HCT116 (cell line): Measurements from ENCODE around the gene PKN2. TPM values are rescaled to one million over a fixed set of nuclear protein-coding genes. Genes with fewer than 3 reads are reported as not detected.
"Not testable (repeated sequence)": the region's sequence is repeated elsewhere in the genome, so short reads cannot be mapped to it uniquely, and the experiment has no call there.

Source experiments
- ATAC-seq: fragments of 200-7000 bp; cut with Tn5 transposase; 2 replicates; pipeline ENCODE4 v1.9.1; 2020; ENCODE audit warnings: mild to moderate bottlenecking, moderate library complexity
- BruUV-seq: library from RNA; stranded (reverse); fragments of 400-500 nt; replicated peaks from 2 replicates; lab custom pipeline; 2021; lab: Mats Ljungman, UMichigan
- CTCF ChIA-PET: fragments of 300-600 bp; sonication (Branson Sonifier 250); formaldehyde crosslinking; loops from one replicate; lab custom pipeline; 2021; ENCODE audit warnings: antibody characterized with exemption; lab: Charles Lee
- POLR2A ChIA-PET: fragments of 300-600, 350-600 bp; sonication (Branson Sonifier 250); formaldehyde crosslinking; loops from one replicate; lab custom pipeline; 2021; ENCODE audit warnings: antibody characterized with exemption; lab: Charles Lee
- RAD21 ChIA-PET, 2 experiments: fragments of 300-600 bp; sonication (Branson Sonifier 250); formaldehyde crosslinking; loops; one replicate each; lab custom pipeline; 2023; ENCODE audit warnings: low total read pairs in 2 of 2; ENCODE audit not compliant: uncharacterized antibody in 2 of 2, unreplicated experiment in 2 of 2, low non-redundant PET in 1 of 2; lab: Charles Lee
- DNase-seq: peaks from one replicate; pipeline ENCODE4 v3.0.0-alpha.2; 2010; ENCODE audit warnings: low read depth, low spot score
- H2AFZ ChIP-seq: fragments of 200-600 bp; shearing (Covaris generic), sonication (generic); 2 replicates; pipeline ENCODE4 v1.6.1; 2017; ENCODE audit warnings: low read depth, mixed run types, mixed read lengths, antibody characterized with exemption, low read length; ENCODE audit not compliant: poor library complexity, severe bottlenecking
- H3K27ac ChIP-seq: 2 replicates; pipeline ENCODE4 v1.5.1; 2012; ENCODE audit warnings: low read depth, low read length
- H3K27me3 ChIP-seq: fragments of 200-600 bp; sonication (generic); 2 replicates; pipeline ENCODE4 v1.6.1; 2016; ENCODE audit warnings: mixed run types, low read length, mixed read lengths; ENCODE audit not compliant: insufficient read depth
- H3K36me3 ChIP-seq, 2 experiments: fragments of 200-500 bp in 1 of 2; fragments of 200-600 bp in 1 of 2; sonication (Bioruptor generic) in 1 of 2; sonication (generic) in 1 of 2; 2 replicates each; pipeline versions ENCODE4 v1.5.1 to v1.6.1; 2014 to 2016; ENCODE audit warnings: low read length in 2 of 2, inconsistent platforms in 1 of 2, mixed read lengths in 1 of 2, mixed run types in 1 of 2; ENCODE audit not compliant: insufficient read depth in 2 of 2, control insufficient read depth in 1 of 2
- H3K4me1 ChIP-seq, 2 experiments: fragments of 200-600 bp in 1 of 2; sonication (generic) in 1 of 2; 2 replicates each; pipeline versions ENCODE4 v1.5.1 to v1.6.1; 2012 to 2017; ENCODE audit warnings: low read length in 2 of 2, inconsistent platforms in 1 of 2, mild to moderate bottlenecking in 1 of 2, mixed read lengths in 1 of 2, mixed run types in 1 of 2, moderate library complexity in 1 of 2; ENCODE audit not compliant: insufficient read depth in 2 of 2, control insufficient read depth in 1 of 2
- H3K4me2 ChIP-seq: fragments of 200-600 bp; sonication (generic); 2 replicates; pipeline ENCODE4 v1.6.1; 2017; ENCODE audit warnings: mixed run types, low read length, mixed read lengths
- H3K4me3 ChIP-seq, 2 experiments: fragments of 200-600 bp in 1 of 2; sonication (generic) in 1 of 2; replicated peaks in 1 of 2; 2 replicates each; pipeline ENCODE4 v1.5.1; 2011 to 2016; ENCODE audit warnings: low read length in 2 of 2, control low read depth in 1 of 2, low read depth in 1 of 2, mild to moderate bottlenecking in 1 of 2, mixed read lengths in 1 of 2, mixed run types in 1 of 2
- H3K79me2 ChIP-seq: fragments of 200-600 bp; sonication (generic); 2 replicates; pipeline ENCODE4 v1.6.1; 2017; ENCODE audit warnings: mild to moderate bottlenecking, mixed run types, low read length, moderate library complexity, mixed read lengths; ENCODE audit not compliant: insufficient read depth
- H3K9ac ChIP-seq: fragments of 200-600 bp; sonication (generic); 2 replicates; pipeline ENCODE4 v1.6.1; 2016; ENCODE audit warnings: low read length, mixed read lengths
- H3K9me2 ChIP-seq: fragments of 200-600 bp; sonication (generic), shearing (Covaris generic); 2 replicates; pipeline ENCODE4 v1.6.1; 2017; ENCODE audit warnings: mixed run types, mild to moderate bottlenecking, moderate library complexity; ENCODE audit not compliant: insufficient read depth
- H3K9me3 ChIP-seq, 2 experiments: fragments of 200-500 bp in 1 of 2; fragments of 200-600 bp in 1 of 2; sonication (Bioruptor generic) in 1 of 2; sonication (generic) in 1 of 2; 2 replicates each; pipeline ENCODE4 v1.6.1; 2014 to 2017; ENCODE audit warnings: low read length in 2 of 2, mixed read lengths in 2 of 2, inconsistent platforms in 1 of 2, low read depth in 1 of 2, mild to moderate bottlenecking in 1 of 2, mixed run types in 1 of 2, moderate library complexity in 1 of 2; ENCODE audit not compliant: control insufficient read depth in 1 of 2, insufficient read depth in 1 of 2
- H4K20me1 ChIP-seq: fragments of 200-600 bp; sonication (generic), shearing (Covaris generic); 2 replicates; pipeline ENCODE4 v1.6.1; 2017; ENCODE audit warnings: mixed run types, mild to moderate bottlenecking, moderate library complexity; ENCODE audit not compliant: insufficient read depth
- ELF1 ChIP-seq: IDR thresholded peaks from 2 replicates; pipeline ENCODE4 v1.6.1; 2012; ENCODE audit warnings: low read depth, borderline replicate concordance
- TCF7L2 ChIP-seq: IDR thresholded peaks from 2 replicates; pipeline ENCODE4 v1.7.0; 2011; ENCODE audit warnings: borderline replicate concordance, inconsistent platforms; ENCODE audit not compliant: insufficient read depth, insufficient read length; ENCODE audit errors: extremely low read depth
- intact Hi-C: fragments of 100-400 bp; cut with micrococcal nuclease; formaldehyde crosslinking; loops from 2 replicates; pipeline ENCODE4 v1.10.0; 2022
- total RNA-seq: library from RNA; stranded (reverse); gene quantifications from one replicate; pipeline ENCODE4 v1.2.1, GENCODE V29; 2021; ENCODE audit not compliant: unreplicated experiment
- TF ChIP-seq, protein P1 (sequence below): IDR thresholded peaks from 2 replicates; pipeline ENCODE4 v1.6.1; 2011; ENCODE audit warnings: mild to moderate bottlenecking, low read length, moderate library complexity; ENCODE audit not compliant: insufficient replicate concordance; ENCODE audit errors: extremely low read depth
- TF ChIP-seq, protein P2 (sequence below): IDR thresholded peaks from 2 replicates; pipeline ENCODE4 v1.6.1; 2012

Gene PKN2
- total RNA-seq, 1 experiment from 2014 or later = 44.3 TPM

DNA sequence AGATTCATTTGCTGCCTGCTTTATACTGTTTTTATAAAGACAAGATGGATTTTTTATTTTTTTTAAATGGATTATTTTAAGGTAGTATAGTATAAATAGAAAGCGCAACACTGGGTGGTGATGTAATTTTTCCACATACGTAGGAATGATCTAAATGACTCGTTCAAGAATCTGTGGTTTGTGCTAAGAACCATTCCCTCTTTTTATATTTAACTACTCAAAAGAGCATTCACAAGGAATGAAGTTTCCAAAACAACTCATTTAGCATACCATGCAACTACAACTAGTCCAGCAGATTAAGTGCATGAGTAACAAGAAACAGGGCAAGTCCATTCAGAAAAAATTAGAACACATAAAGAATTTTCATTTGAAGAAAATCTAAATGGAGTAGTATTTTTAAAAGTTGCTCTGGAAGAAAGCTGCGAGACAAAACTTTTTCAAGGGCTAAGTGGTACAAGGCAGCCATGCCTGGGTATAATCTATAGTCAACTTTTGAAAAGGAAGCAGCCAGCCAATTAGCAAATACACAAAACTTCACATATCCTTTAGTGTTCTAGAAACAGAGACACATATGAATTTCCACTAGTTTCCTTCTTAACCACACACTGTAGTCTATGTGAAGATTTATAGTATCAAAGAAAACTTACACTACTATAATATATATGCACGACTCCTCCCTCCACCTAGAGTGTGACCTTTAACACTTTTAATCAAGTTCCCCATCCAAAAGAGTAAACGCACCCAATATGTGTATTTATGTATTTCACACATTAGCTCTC is 183.9 kb downstream of the PKN2 start (continued):
- TF ChIP-seq, protein P1, sequence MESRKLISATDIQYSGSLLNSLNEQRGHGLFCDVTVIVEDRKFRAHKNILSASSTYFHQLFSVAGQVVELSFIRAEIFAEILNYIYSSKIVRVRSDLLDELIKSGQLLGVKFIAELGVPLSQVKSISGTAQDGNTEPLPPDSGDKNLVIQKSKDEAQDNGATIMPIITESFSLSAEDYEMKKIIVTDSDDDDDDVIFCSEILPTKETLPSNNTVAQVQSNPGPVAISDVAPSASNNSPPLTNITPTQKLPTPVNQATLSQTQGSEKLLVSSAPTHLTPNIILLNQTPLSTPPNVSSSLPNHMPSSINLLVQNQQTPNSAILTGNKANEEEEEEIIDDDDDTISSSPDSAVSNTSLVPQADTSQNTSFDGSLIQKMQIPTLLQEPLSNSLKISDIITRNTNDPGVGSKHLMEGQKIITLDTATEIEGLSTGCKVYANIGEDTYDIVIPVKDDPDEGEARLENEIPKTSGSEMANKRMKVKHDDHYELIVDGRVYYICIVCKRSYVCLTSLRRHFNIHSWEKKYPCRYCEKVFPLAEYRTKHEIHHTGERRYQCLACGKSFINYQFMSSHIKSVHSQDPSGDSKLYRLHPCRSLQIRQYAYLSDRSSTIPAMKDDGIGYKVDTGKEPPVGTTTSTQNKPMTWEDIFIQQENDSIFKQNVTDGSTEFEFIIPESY = no peak
- no peak for TF ChIP-seq ELF1
- TF ChIP-seq, protein P2, sequence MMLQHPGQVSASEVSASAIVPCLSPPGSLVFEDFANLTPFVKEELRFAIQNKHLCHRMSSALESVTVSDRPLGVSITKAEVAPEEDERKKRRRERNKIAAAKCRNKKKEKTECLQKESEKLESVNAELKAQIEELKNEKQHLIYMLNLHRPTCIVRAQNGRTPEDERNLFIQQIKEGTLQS = no peak
- no peak for TF ChIP-seq TCF7L2

DNA sequence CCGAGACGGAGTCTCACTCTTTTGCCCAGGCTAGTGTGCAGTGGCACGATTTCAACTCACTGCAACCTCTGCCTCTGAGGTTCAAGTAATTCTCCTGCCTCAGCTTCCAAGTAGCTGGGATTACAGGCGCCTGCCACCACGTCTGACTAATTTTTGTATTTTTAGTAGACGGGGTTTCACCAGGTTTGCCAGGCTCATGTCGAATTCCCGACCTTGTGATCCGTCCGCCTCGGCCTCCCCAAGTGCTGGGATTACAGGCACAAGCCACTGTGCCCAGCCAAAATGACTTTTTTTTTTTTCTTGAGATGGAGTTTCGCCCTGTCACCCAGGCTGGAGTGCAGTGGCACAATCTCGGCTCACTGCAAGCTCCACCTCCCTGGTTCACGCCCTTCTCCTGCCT is 185.6 kb downstream of the PKN2 start:
- H2AFZ ChIP-seq, RAD21 ChIA-PET, ATAC-seq, H3K27me3 ChIP-seq, H4K20me1 ChIP-seq, DNase-seq, CTCF ChIA-PET, H3K9me3 ChIP-seq, intact Hi-C loops, H3K36me3 ChIP-seq, POLR2A ChIA-PET, BruUV-seq, H3K4me1 ChIP-seq, H3K9me2 ChIP-seq, H3K4me2 ChIP-seq, H3K4me3 ChIP-seq, H3K9ac ChIP-seq, H3K27ac ChIP-seq: not testable (repeated sequence)
- peaks cover 83% of the 10 kb centered on the region for H3K79me2 ChIP-seq
